ENCODE measurements around the gene KLHL24.

- TF ChIP-seq CTCF (tag by site-specific recombination; IDR thresholded peaks at IDR 0.05) (no peak), GLI2 (tag by site-specific recombination; IDR thresholded peaks at IDR 0.05; ENCODE audit: borderline replicate concordance, low read depth) (no peak), ZNF112 (tag by site-specific recombination; IDR thresholded peaks at IDR 0.05) (no peak), TCF7L2 (IDR thresholded peaks at IDR 0.05; ENCODE audit: borderline replicate concordance, low read depth, low read length) (no peak), GLIS1 (tag by site-specific recombination; IDR thresholded peaks at IDR 0.05) (no peak), PATZ1 (tag by site-specific recombination; IDR thresholded peaks at IDR 0.05) (no peak), ZBTB49 (tag by site-specific recombination; IDR thresholded peaks at IDR 0.05; ENCODE audit: low read depth) (no peak), ZBTB21 (tag by site-specific recombination; IDR thresholded peaks at IDR 0.05) (no peak), ZNF501 (tag by site-specific recombination; IDR thresholded peaks at IDR 0.05) (no peak), ZNF792 (tag by site-specific recombination; IDR thresholded peaks at IDR 0.05) (no peak), ZNF274 (IDR thresholded peaks at IDR 0.05; ENCODE audit: low read length) (no peak), ZNF274 (tag by site-specific recombination; IDR thresholded peaks at IDR 0.05; ENCODE audit: borderline replicate concordance) (no peak), ZNF362 (tag by site-specific recombination; IDR thresholded peaks at IDR 0.05) (no peak), GLI4 (tag by site-specific recombination; IDR thresholded peaks at IDR 0.05) (no peak), REST (tag by site-specific recombination; IDR thresholded peaks at IDR 0.05) (no peak)
These were observed 29.5 kb downstream of the KLHL24 start for GRCh38 chr3:183664913-183665381.

Measured in HEK293 (cell line).